K562 (cell line): Measurements from ENCODE around the gene ATP5F1D. TPM values are rescaled to one million over a fixed set of nuclear protein-coding genes. Genes with fewer than 3 reads are reported as not detected.

Source experiments
- ARID2 ChIP-seq: fragments of 450-650 bp; IDR thresholded peaks from 2 replicates; pipeline ENCODE4 v1.6.1; 2017; ENCODE audit warnings: antibody characterized with exemption, mild to moderate bottlenecking
- ARID3B ChIP-seq: fragments of 250-450 bp; sonication (Bioruptor Pico); IDR thresholded peaks from 2 replicates; pipeline ENCODE4 v1.4.0; 2020; ENCODE audit warnings: borderline replicate concordance
- BCL6 ChIP-seq: fragments of 250-450 bp; sonication (Bioruptor Pico); IDR thresholded peaks from 2 replicates; pipeline ENCODE4 v1.4.0; 2020
- C11orf30 ChIP-seq: fragments of 450-650 bp; IDR thresholded peaks from 2 replicates; pipeline ENCODE4 v1.6.1; 2016; ENCODE audit warnings: low read depth, mild to moderate bottlenecking
- CLOCK ChIP-seq: fragments of 250-450 bp; sonication (Bioruptor Pico); IDR thresholded peaks from 2 replicates; pipeline ENCODE4 v1.4.0; 2020; ENCODE audit warnings: mild to moderate bottlenecking, moderate library complexity, borderline replicate concordance
- FOXA1 ChIP-seq: fragments of 450-650 bp; IDR thresholded peaks from 2 replicates; pipeline ENCODE4 v1.6.1; 2016; ENCODE audit warnings: mild to moderate bottlenecking, borderline replicate concordance
- FOXK2 ChIP-seq, 2 experiments: fragments of 450-650 bp; IDR thresholded peaks in 1 of 2; conservative IDR thresholded peaks in 1 of 2; 2 replicates each; pipeline ENCODE4 v1.6.1; 2016; ENCODE audit warnings: low read depth in 2 of 2, mild to moderate bottlenecking in 1 of 2
- HBP1 ChIP-seq: fragments of 450-650 bp; formaldehyde crosslinking; IDR thresholded peaks from 2 replicates; pipeline ENCODE4 v1.4.0; 2022; ENCODE audit warnings: missing genetic modification characterization
- HNRNPUL1 ChIP-seq: fragments of 200-400 bp; formaldehyde crosslinking; IDR thresholded peaks from 2 replicates; pipeline ENCODE4 v1.6.1; 2017; ENCODE audit warnings: low read length
- KDM1A ChIP-seq, 2 experiments: fragments of 450-650 bp; IDR thresholded peaks; 2 replicates each; pipeline ENCODE4 v1.6.1; 2016; ENCODE audit warnings: mild to moderate bottlenecking in 2 of 2
- LCOR ChIP-seq: sonication (generic); formaldehyde crosslinking; IDR thresholded peaks from 2 replicates; pipeline ENCODE4 v1.8.0; 2022; ENCODE audit warnings: mild to moderate bottlenecking, missing genetic modification reagents
- MCM5 ChIP-seq: fragments of 450-650 bp; IDR thresholded peaks from 2 replicates; pipeline ENCODE4 v1.6.1; 2016; ENCODE audit warnings: low read depth
- MYBL2 ChIP-seq, 2 experiments: fragments of 450-650 bp in 1 of 2; sonication (generic) in 1 of 2; formaldehyde crosslinking in 1 of 2; IDR thresholded peaks; 2 replicates each; pipeline versions ENCODE4 v1.6.1 to v1.8.1; 2017 to 2022; ENCODE audit warnings: borderline replicate concordance in 1 of 2, inconsistent platforms in 1 of 2, low read depth in 1 of 2, mild to moderate bottlenecking in 1 of 2, missing genetic modification reagents in 1 of 2, moderate library complexity in 1 of 2
- NR2F6 ChIP-seq: fragments of 450-650 bp; formaldehyde crosslinking; IDR thresholded peaks from 2 replicates; pipeline ENCODE4 v1.4.0; 2020; ENCODE audit warnings: mild to moderate bottlenecking
- POLR2A ChIP-seq: fragments of 450-650 bp; conservative IDR thresholded peaks from 2 replicates; pipeline ENCODE4 v1.6.1; 2016
- RBM15 ChIP-seq: fragments of 200-400 bp; formaldehyde crosslinking; IDR thresholded peaks from 2 replicates; pipeline ENCODE4 v1.6.1; 2018; ENCODE audit warnings: mild to moderate bottlenecking, low read length, moderate library complexity; ENCODE audit not compliant: insufficient read depth
- SIN3B ChIP-seq: fragments of 450-650 bp; IDR thresholded peaks from 2 replicates; pipeline ENCODE4 v1.6.1; 2017; ENCODE audit warnings: low read depth, mild to moderate bottlenecking, moderate library complexity
- ZEB2 ChIP-seq: fragments of 450-650 bp; IDR thresholded peaks from 2 replicates; pipeline ENCODE4 v1.6.1; 2016
- ZFX ChIP-seq: sonication (generic); formaldehyde crosslinking; IDR thresholded peaks from 2 replicates; pipeline ENCODE4 v1.8.0; 2022; ENCODE audit warnings: mild to moderate bottlenecking, missing genetic modification reagents, moderate library complexity
- ZNF212 ChIP-seq: fragments of 450-650 bp; formaldehyde crosslinking; IDR thresholded peaks from 2 replicates; pipeline ENCODE4 v1.4.0; 2020; ENCODE audit warnings: mild to moderate bottlenecking
- ZNF282 ChIP-seq: sonication (generic); formaldehyde crosslinking; IDR thresholded peaks from 2 replicates; pipeline ENCODE4 v1.8.1; 2023; ENCODE audit warnings: missing genetic modification reagents
- ZNF449 ChIP-seq: fragments of 250-450 bp; sonication (Bioruptor Pico); IDR thresholded peaks from 2 replicates; pipeline ENCODE4 v1.8.0; 2022; ENCODE audit warnings: moderate library complexity, mild to moderate bottlenecking, inconsistent platforms
- polyA plus RNA-seq, 8 experiments: library from polyadenylated mRNA; depleted of rRNA in 4 of 8; stranded (reverse) in 5 of 8; unstranded in 3 of 8; fragments of >200 nt; fragmentation: Nextera tagmentation in 2 of 8; fragmentation: Illumina TruSeq in 1 of 8; extraction: Ambion mirVana in 2 of 8; extraction: Trizol in 1 of 8; gene quantifications; 2 replicates each; pipeline versions ENCODE4 v1.2.1 to v1.2.3, GENCODE V29; 2011 to 2014; ENCODE audit warnings: inconsistent platforms in 1 of 8, missing spikeins in 1 of 8
- total RNA-seq, 7 experiments: library from RNA; depleted of rRNA in 6 of 7; stranded (reverse); fragments of >200 nt in 6 of 7; fragmentation: Illumina TruSeq in 2 of 7; extraction: Trizol in 2 of 7; gene quantifications; 2 replicates each; pipeline versions ENCODE4 v1.2.1 to v1.2.3, GENCODE V29; 2011 to 2021; ENCODE audit warnings: low replicate concordance in 1 of 7

The ATP5F1D gene
- total and polyA plus RNA-seq, 9 of the 15 experiments (the other 6 are each of a cell fraction or from before 2014, with no cell fraction given), result 3.9 to 409 (median 36.8) TPM

GRCh38 chr19:1269478-1270212, 28.1 kb downstream of the ATP5F1D start (continued):
- TF ChIP-seq ARID3B, result no peak
- TF ChIP-seq ARID2, result no peak
- no peak for TF ChIP-seq MCM5
- TF ChIP-seq ZEB2, result no peak
- no peak for TF ChIP-seq LCOR (CRISPR knock-in tag)
- 0 out of 2 replicates have a peak, but pooled peaks have one; percentile 31 for TF ChIP-seq ZNF449 (CRISPR knock-in tag)
- TF ChIP-seq HBP1 (CRISPR knock-in tag), result no peak
- no peak for TF ChIP-seq C11orf30
- no peak for TF ChIP-seq MYBL2 (IDR thresholded peaks at IDR 0.05; ENCODE audit: low read depth)
- no peak for TF ChIP-seq MYBL2 (CRISPR knock-in tag; IDR thresholded peaks at IDR 0.05; ENCODE audit: borderline replicate concordance)
- no peak for TF ChIP-seq NR2F6
- TF ChIP-seq ZNF212, result no peak
- TF ChIP-seq SIN3B, result 0 out of 2 replicates have a peak, but pooled peaks have one; percentile 79
- TF ChIP-seq HNRNPUL1, result no peak
- TF ChIP-seq KDM1A (IDR thresholded peaks at IDR 0.05), result no peak
- no peak for TF ChIP-seq CLOCK
- TF ChIP-seq ZNF282 (CRISPR knock-in tag), result 0 out of 2 replicates have a peak, but pooled peaks have one; percentile 76
- TF ChIP-seq FOXA1, result no peak
- TF ChIP-seq RBM15, result no peak
- peak; percentile 78 for TF ChIP-seq POLR2A
- no peak for TF ChIP-seq BCL6
- peak; percentile 48 for TF ChIP-seq ZFX (CRISPR knock-in tag)
- no peak for TF ChIP-seq FOXK2 (conservative IDR thresholded peaks at IDR 0.05 in 1 of 2, IDR thresholded peaks at IDR 0.05 in 1 of 2; ENCODE audit: low read depth in 2 of 2)
